Activated CD8-positive, alpha-beta memory T cell treated with anti-CD3 and anti-CD28 coated beads for 48 hours (primary cell): ENCODE data around the gene GNA12.
"Not testable (repeated sequence)": the region's sequence is repeated elsewhere in the genome, so short reads cannot be mapped to it uniquely, and the experiment has no call there.

Experiments used
- DNase-seq, 3 experiments: peaks; one replicate each; pipeline ENCODE4 v3.0.0-alpha.2; 2020; ENCODE audit warnings: low read depth in 2 of 3, low spot score in 2 of 3

The GNA12 gene

GRCh38 chr7:2732388-2732787, 111.7 kb downstream of the GNA12 start:
- DNase-seq: no peak

DNA sequence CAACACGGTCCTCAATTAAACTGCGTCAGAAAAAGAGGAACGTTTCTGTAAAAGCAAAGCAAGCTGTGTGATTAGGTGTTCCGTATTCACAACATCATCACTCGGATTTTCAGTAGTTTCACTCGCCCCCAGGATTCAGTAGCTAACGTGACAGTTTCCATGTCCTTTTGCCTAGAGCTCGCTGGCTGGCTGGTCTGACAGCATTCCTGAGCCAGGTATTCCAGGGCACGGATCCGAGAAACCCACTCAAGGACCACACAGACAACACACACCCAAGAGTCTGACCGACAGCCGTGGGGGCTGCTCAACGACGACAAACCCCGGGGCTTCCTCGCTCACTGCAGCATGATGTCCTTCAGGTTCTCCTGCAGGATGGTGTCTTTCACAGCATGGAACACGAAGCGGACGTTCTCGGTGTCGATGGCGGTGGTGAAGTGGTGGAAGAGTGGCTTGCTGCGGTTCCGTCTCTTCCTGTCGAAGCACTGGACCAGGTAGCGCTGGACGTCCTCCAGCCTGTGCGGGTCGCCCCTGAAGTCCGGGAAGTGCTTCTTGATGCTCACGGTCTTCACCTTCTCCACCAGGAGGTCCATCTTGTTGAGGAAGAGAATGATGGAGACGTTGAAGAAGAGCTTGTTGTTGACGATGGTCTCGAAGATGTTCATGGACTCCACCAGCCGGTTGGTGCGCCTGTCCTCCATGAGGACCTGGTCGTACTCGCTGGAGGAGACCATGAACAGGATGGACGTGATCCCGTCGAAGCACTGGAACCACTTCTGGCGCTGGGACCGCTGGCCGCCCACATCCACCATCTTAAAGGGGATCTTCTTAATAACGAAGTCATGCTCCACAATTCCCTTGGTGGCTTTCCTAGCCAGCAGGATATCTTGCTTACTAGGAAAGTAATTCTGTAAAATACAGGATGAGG, 113.0 kb downstream of the GNA12 start:
- DNase-seq: no peak

GRCh38 chr7:2729893-2730716, 114.0 kb downstream of the GNA12 start:
- no peak for DNase-seq

DNA sequence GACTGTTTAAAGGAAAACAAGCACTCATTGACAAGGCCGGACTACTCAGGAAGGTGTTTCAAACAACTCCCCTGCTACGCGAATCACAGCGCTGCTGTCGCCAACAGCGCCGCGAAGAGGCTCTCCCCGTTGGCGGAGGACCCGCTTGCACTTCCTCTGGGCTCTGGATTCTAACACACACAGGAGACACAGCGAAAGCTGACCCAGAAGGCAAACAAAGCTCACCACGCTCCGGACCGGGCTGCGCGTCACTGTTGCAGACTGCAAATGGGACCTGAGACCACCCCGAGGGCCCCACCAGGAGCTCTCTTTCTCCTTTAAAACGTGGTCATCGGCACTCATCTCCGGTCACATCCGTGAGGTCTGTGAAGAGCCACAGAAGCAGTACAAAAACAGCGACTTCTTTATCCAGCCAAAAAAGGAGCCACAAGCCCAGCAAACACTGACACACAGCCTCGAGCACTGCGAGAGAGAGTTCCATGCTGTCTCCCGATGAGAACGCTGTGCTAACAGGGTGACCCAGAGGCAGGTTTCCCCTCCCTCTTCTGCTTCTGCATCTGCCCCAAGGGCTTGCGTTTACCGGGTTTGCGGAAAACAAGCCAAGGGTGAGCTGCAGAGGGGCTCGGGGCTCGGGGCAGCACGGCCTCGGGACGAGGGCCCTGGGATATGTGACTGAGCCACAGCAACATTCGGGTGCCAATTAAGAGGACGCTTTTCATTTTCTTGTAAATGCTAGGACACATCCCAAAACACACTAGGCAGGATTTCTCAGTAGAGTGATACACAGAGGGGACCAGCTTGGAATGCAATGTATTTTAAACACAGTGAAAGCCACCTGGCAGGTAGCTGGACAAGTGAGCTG, 114.8 kb downstream of the GNA12 start:
- DNase-seq: no peak

GRCh38 chr7:2728316-2729030, 115.6 kb downstream of the GNA12 start:
- no peak for DNase-seq

GRCh38 chr7:2727206-2727605, 116.9 kb downstream of the GNA12 start:
- DNase-seq: not testable (repeated sequence)

GRCh38 chr7:2726316-2727018, 117.6 kb downstream of the GNA12 start:
- DNase-seq: no peak

DNA sequence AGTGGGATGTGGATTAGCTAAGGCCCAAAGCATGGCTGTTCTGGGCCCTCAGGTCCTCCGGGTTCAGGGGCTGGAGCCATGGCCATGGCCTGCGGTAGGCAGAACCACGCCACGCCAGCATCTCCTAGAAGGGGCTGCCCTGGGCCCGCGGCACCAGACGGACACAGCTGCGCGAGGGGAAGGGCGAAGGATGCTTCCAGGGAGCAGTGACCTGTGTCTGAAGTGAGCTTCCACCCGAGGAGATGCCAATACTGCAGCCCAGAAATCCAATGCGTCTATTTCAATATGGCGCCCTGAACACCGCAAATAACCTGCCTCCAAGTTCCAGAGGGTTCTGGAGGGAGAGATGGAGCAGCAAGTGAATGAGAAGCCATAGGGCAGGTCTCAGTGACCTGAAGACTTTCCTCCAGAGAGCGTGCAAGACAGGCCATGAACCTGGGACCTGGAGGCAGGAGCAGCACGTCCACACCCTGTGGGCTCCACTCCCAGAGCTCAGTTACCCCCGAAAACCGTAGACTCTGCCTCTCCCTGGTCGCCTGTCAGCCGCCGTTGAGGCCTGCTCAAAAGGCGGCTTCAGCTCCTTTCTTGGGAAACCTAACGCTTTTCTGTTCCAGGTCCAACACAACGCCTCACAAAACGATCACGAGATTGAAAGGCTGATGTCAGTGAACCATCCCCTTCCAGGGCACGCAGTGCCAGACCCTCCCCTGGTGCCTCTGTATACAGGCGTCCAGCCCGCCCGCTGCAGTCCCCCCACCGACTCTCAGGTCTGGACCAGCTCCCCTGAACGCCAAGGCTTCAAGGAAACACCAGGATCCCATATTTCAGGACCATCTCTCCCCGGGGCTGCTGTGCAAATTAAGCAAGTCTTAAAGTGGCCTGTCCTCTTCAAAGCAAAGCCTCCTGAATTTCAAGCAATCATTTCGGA, 118.7 kb downstream of the GNA12 start:
- no peak for DNase-seq

DNA sequence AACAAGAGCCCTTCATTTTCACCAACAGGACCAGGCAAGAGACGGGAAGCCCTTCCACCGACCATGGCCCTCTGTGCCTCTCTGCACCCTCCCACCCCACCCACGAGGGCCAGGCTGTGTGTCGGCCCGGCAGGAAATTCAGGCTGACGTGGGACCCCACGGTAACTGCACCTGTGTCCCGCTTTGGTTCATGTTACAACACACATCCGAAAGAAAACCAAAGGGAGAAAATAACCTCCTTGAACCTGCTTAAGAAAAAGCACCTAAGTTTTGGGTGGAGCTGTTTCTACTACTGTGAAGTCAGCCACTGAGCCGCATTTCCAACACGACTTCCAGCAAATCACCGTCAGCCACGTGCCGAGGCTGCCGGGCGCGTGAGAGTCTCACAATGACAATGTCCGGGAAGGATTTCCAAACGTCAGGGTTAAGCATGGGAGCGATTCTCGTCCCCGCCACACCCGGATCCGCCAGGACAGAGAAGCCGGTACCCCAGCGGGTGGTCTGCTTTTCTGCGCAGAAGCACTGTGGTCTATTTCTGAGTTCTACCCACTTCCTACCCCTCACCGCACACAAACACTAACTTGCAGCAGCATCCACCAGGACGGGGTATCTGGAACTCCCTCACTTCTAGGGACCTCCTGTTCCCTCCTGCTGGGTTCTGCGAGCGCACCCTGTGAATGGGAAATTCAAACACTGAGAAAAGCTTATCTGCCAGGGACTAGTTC, 119.5 kb downstream of the GNA12 start:
- no peak for DNase-seq

- DNase-seq: not testable (repeated sequence)
Observed at GRCh38 chr7:2724036-2724435, 120.1 kb downstream of the GNA12 start.

DNA sequence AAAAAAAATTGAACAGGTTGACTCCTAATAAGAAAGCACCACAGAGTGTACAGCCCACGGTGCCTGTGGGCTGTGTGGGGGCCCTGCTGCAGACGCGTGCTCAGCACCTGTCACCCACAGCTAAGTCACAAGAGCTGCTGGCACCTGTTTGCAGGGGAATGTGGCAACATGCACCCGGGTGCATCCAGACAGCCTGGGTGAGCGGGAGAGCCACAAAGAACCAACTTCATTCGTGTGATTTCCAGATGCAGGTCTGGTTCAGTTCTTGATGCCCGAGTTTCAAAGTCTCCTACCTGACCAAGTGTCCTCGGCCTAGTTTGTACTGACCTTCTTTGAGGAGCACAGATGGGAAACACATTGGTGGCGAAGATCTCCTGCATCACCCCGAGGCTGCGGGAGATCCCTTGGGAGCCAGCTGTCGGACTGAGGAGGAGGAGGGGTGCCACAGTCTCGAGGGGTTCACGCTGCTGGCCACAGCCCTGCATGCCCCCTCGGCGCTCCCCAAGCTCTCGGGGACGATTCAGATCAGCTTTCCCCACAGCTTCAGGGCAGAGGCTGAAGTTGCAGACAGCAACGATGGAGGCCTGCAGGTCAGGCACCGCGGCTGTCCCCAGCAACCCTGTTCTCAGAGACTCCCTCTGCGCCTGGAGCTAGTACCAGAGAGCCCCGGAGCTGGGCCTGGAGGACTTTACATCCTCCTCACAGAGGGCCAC, 120.8 kb downstream of the GNA12 start:
- no peak for DNase-seq

- no peak for DNase-seq
Observed at GRCh38 chr7:2722591-2722990, 121.5 kb downstream of the GNA12 start.

GRCh38 chr7:2721842-2722241, 122.3 kb downstream of the GNA12 start:
- DNase-seq: no peak

DNA sequence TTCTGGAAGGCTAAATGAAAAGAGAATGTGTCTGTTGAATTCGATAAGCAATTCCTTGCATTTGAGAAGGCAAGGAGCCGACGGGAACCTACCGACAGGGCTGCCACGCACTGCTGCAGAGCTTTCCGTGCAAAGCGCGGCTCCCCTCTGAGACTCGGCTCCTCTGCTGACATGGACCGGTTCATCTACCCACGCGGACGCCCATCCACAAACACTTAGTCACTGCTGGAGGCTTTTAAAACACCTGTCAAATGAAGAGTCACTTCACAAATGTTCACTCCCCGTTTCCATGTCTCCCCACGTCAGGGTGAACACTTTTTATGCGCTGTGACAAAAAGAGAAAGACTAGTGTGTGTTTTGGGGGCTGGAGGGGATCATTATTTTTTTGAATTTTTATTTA, 124.1 kb downstream of the GNA12 start:
- DNase-seq: no peak

DNA sequence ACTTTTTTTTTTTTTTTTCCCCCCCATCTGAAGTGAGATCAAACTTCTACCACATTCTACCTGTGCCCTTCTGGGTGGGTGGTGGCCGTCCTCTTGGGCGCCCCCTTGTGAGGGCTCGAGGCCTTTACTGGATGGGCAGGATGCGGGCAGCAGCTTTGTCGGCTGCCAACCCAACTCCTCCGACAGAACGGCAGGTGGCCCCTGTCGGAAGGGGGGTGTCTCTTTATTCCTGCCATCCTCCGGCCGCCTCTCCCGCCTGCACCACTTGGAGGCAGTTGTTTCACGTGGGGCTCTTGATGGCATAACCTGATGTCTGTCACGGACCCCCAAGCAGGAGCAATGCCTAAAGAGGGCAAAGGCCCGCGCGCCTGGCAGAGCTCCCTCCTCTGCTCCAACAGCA, 125.1 kb downstream of the GNA12 start:
- DNase-seq: no peak

- DNase-seq: no peak
Observed at GRCh38 chr7:2718296-2718965, 125.7 kb downstream of the GNA12 start.
